ENCODE results near the gene EFCAB6.
A peak's percentile ranks its signal among the peaks of the same experiment; 100 is the strongest.

The EFCAB6 gene

GRCh38 chr22:43811777-43812148 lies 342 bp downstream of the EFCAB6 start:
- DNase-seq: no peak

- DNase-seq: no peak
These were observed 9.1 kb downstream of the EFCAB6 start for GRCh38 chr22:43802897-43803495.

- no peak for DNase-seq
These were observed 11.1 kb downstream of the EFCAB6 start for GRCh38 chr22:43800970-43801369.

- DNase-seq: no peak
These were observed 13.6 kb downstream of the EFCAB6 start for GRCh38 chr22:43798492-43798891.

- no peak for DNase-seq
These were observed 15.5 kb downstream of the EFCAB6 start for GRCh38 chr22:43796567-43796966.

- DNase-seq: no peak
These were observed 16.8 kb downstream of the EFCAB6 start for GRCh38 chr22:43795320-43795719.

GRCh38 chr22:43792905-43793304 lies 19.2 kb downstream of the EFCAB6 start:
- no peak for DNase-seq

- no peak for DNase-seq
These were observed 22.7 kb downstream of the EFCAB6 start for GRCh38 chr22:43789452-43789851.

- no peak for DNase-seq
These were observed 28.3 kb downstream of the EFCAB6 start for GRCh38 chr22:43783777-43784176.

- DNase-seq: no peak
These were observed 29.7 kb downstream of the EFCAB6 start for GRCh38 chr22:43782448-43782847.

- no peak for DNase-seq
These were observed 34.8 kb downstream of the EFCAB6 start for GRCh38 chr22:43777286-43777685.

GRCh38 chr22:43776081-43776670 lies 35.9 kb downstream of the EFCAB6 start:
- DNase-seq: no peak

GRCh38 chr22:43774318-43774915 lies 37.7 kb downstream of the EFCAB6 start:
- DNase-seq: no peak

GRCh38 chr22:43772831-43773230 lies 39.3 kb downstream of the EFCAB6 start:
- DNase-seq: no peak

GRCh38 chr22:43755452-43755851 lies 56.7 kb downstream of the EFCAB6 start:
- DNase-seq: no peak

- DNase-seq: no peak
These were observed 57.1 kb downstream of the EFCAB6 start for GRCh38 chr22:43755011-43755410.

- no peak for DNase-seq
These were observed 57.9 kb downstream of the EFCAB6 start for GRCh38 chr22:43754176-43754575.

- DNase-seq: no peak
These were observed 58.4 kb downstream of the EFCAB6 start for GRCh38 chr22:43753688-43754087.

GRCh38 chr22:43750751-43751150 lies 61.4 kb downstream of the EFCAB6 start:
- no peak for DNase-seq

- no peak for DNase-seq
These were observed 62.6 kb downstream of the EFCAB6 start for GRCh38 chr22:43749473-43749872.

GRCh38 chr22:43747877-43748276 lies 64.2 kb downstream of the EFCAB6 start:
- DNase-seq: no peak

GRCh38 chr22:43747058-43747457 lies 65.0 kb downstream of the EFCAB6 start:
- no peak for DNase-seq

GRCh38 chr22:43745783-43746356 lies 66.2 kb downstream of the EFCAB6 start:
- DNase-seq: peak; percentile 4

GRCh38 chr22:43745411-43745770 lies 66.7 kb downstream of the EFCAB6 start:
- no peak for DNase-seq

All from NCI-H2107 (cell line).